NCI-H748 (cell line): Measurements from ENCODE around the gene C3orf70.
A peak's percentile ranks its signal among the peaks of the same experiment; 100 is the strongest.

Experiments
- DNase-seq: peaks from one replicate; lab custom pipeline; 2025; ENCODE audit not compliant: unreplicated experiment; lab: John Stamatoyannopoulos, UW

Gene C3orf70

GRCh38 chr3:185152410-185153170, at the start of gene C3orf70:
TSS of gene C3orf70 (minus strand) at chr3:185153060. CDS start at chr3:185152823, 237 bp downstream.
- peak; percentile 75 for DNase-seq

- DNase-seq: no peak
These were observed 47.8 kb upstream of the C3orf70 start for GRCh38 chr3:185200639-185201038.

- DNase-seq: no peak
These were observed 46.8 kb upstream of the C3orf70 start for GRCh38 chr3:185199671-185200070.

- DNase-seq: no peak
These were observed 46.3 kb upstream of the C3orf70 start for GRCh38 chr3:185199206-185199605.

- DNase-seq: no peak
These were observed 44.2 kb upstream of the C3orf70 start for GRCh38 chr3:185197068-185197467.

- no peak for DNase-seq
These were observed 42.8 kb upstream of the C3orf70 start for GRCh38 chr3:185195652-185196051.

GRCh38 chr3:185188816-185189215, 36.0 kb upstream of the C3orf70 start:
- DNase-seq: peak; percentile 78

GRCh38 chr3:185187391-185187790, 34.5 kb upstream of the C3orf70 start:
- DNase-seq: no peak

- DNase-seq: peak; percentile 24
These were observed 24.0 kb upstream of the C3orf70 start for GRCh38 chr3:185176750-185177359.

GRCh38 chr3:185175370-185175987, 22.6 kb upstream of the C3orf70 start:
- no peak for DNase-seq

GRCh38 chr3:185172086-185173049, 19.5 kb upstream of the C3orf70 start:
- no peak for DNase-seq

GRCh38 chr3:185164428-185165217, 11.8 kb upstream of the C3orf70 start:
- DNase-seq: no peak

GRCh38 chr3:185162634-185163033, 9.8 kb upstream of the C3orf70 start:
- DNase-seq: no peak

GRCh38 chr3:185161761-185162160, 8.9 kb upstream of the C3orf70 start:
- no peak for DNase-seq

- DNase-seq: no peak
These were observed 4.5 kb upstream of the C3orf70 start for GRCh38 chr3:185157347-185157746.

GRCh38 chr3:185155678-185156077, 2.8 kb upstream of the C3orf70 start:
- no peak for DNase-seq

- DNase-seq: peak; percentile 7
These were observed 1.2 kb upstream of the C3orf70 start for GRCh38 chr3:185153861-185154629.

- DNase-seq: peak; percentile 40
These were observed 411 bp upstream of the C3orf70 start for GRCh38 chr3:185153171-185153771.

GRCh38 chr3:185151964-185152409, 873 bp downstream of the C3orf70 start:
- DNase-seq: no peak
